HG03558 (cell line): Measurements from ENCODE around the gene TMEM62.

Experiments
- ATAC-seq: cut with Tn5 transposase; IDR thresholded peaks from one replicate; pipeline ENCODE4 v1.9.1; 2021; ENCODE audit warnings: moderate number of reproducible peaks; ENCODE audit not compliant: unreplicated experiment; ENCODE audit errors: extremely low read depth

The TMEM62 gene

GRCh38 chr15:43133430-43134156 is at the start of gene TMEM62:
TMEM62 (plus strand) TSS chr15:43133586; CDS start chr15:43133803, 217 bp downstream.
- ATAC-seq: peak; percentile 58

DNA sequence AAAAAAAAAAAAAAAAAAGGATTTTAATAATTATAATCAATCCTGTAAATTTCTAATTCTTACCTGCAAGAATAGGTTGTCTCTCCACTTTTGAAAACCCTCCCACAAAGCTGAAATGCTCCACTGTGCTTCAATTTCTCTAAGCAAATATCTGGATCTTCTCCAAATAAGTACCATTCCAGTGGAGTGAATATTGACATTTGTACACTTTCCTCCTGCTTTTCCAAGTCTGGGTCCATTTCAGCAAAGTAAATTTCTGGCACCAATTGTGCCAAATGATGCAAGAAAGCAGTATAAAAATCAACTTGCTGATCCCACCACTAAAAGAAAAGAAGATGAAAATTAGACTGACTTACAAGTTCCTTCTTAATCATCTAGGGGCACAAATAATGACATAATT is 47.5 kb upstream of the TMEM62 start:
- ATAC-seq: no peak

DNA sequence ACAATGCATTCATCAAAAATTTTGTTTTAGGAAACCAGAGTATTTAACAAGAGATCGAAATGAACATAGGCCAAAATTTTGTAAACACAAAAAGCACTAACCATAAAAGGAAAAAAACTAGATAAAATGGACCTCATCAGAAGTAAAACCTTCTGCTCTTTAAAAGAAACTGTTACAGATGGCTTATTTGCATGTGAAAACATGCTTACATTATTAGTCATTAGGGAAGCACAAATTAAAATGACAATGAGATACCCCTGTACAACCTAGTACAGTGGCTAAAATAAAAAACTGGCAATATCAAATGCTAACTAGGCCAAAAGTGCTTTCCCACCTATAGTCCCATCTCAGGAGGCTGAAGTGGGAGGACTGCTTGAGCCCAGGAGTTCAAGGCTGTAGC is 46.8 kb upstream of the TMEM62 start:
- no peak for ATAC-seq

GRCh38 chr15:43091859-43092258 is 41.5 kb upstream of the TMEM62 start:
- ATAC-seq: no peak

DNA sequence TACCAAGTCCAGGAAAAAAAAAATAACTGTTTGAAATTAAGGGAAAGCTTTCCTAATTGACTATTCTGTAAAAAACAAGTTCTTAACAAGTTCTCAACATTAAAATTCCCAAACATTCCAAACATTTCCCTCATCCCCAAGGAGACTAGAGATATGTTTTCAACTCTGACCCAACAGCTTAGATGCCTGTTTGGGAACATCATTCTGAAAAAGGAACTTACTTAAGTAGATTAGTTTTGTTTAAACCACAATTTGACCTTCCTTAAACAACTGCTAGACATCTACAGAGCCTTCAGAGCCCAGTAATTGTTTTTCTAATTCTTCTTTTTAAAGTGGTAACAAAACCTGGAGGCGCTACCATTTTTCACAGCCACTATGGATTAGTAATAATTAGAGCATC is 40.4 kb upstream of the TMEM62 start:
- no peak for ATAC-seq

GRCh38 chr15:43094416-43095030 is 38.9 kb upstream of the TMEM62 start:
- ATAC-seq: no peak

DNA sequence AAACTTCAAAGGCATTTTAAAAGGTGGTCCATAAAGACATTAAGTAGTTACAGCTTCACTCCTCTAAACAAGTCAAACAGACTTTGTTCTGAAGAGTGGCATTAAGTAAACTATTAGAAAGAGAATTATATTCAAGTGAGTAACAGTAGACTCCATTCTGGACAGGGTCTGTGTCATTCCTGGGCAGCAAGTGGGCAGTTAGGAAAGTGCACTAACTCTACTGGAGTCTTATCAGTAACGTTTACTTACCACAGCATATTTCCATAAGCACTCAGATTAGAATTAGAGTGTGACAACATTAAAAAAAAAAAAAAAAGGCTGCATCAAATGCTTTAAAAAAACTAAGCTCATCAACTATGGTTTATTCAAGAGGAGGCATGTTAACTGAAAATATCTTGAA is 38.1 kb upstream of the TMEM62 start:
- no peak for ATAC-seq

DNA sequence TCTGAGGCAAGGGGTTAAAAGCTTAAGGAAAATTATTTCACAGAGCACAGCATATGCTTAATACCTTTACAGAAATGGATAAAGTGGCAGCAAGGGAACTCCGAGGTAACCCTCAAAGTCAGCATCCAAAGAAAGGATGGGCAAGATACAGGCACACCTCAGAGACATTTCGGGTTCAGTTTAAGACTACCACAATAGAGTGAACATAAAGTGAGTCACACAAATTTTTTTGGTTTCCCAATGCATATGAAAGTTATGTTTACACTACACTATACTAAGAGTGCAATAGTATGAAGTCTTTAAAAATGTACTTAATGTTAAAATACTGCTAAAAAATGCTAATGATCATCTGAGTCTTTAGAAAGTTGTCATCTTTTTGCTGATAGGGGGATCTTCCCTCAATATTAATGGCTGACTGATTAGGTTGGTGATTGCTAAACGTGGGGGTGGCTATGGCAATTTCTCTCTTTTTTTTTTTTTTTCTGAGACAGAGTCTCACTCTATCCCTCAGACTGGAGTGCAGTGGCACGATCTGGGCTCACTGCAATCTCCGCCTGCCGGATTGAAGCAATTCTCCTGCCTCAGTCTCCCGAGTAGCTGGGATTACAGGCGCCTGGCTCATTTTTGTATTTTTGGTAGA is 37.6 kb upstream of the TMEM62 start:
- no peak for ATAC-seq

DNA sequence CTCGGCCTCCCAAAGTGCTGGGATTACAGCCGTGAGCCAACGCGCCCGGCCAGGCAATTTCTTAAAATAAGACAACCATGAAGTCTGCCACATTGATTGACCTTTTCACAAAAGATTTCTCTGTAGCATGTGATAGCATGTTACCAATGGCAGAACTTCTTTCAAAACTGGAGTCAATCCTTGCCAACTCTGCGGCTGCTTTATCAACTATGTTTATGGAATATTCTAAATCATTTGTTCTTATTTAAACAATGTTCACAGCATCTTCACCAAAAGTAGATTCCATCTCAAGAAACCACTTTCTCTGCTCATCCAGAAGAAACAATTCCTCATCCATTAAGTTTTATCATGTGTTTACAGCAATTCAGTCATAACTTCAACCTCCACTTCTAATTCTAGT is 37.0 kb upstream of the TMEM62 start:
- no peak for ATAC-seq

GRCh38 chr15:43099105-43099845 is 34.1 kb upstream of the TMEM62 start:
- no peak for ATAC-seq

- ATAC-seq: no peak
Observed at GRCh38 chr15:43100971-43101370, 32.4 kb upstream of the TMEM62 start.

GRCh38 chr15:43102187-43102586 is 31.2 kb upstream of the TMEM62 start:
- ATAC-seq: no peak

DNA sequence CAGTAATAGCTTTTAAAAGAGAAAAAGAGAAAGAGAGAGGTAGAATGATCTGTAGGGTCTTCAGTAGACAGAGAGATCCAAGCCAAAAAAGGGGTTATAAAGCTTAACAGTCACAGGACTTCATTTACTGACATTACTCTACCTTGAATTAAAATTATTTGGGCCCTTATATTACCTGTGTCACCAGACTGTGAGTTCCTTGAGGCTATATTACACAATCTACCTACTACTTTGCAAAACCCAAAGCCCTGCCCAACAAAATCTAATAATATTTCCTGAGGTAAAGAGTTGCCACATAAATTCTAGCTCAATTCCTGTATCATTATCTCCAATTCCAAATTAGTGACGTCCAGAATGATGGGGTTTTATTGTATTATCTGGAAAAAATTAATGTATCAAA is 29.5 kb upstream of the TMEM62 start:
- ATAC-seq: no peak

GRCh38 chr15:43104426-43104825 is 29.0 kb upstream of the TMEM62 start:
- ATAC-seq: no peak

DNA sequence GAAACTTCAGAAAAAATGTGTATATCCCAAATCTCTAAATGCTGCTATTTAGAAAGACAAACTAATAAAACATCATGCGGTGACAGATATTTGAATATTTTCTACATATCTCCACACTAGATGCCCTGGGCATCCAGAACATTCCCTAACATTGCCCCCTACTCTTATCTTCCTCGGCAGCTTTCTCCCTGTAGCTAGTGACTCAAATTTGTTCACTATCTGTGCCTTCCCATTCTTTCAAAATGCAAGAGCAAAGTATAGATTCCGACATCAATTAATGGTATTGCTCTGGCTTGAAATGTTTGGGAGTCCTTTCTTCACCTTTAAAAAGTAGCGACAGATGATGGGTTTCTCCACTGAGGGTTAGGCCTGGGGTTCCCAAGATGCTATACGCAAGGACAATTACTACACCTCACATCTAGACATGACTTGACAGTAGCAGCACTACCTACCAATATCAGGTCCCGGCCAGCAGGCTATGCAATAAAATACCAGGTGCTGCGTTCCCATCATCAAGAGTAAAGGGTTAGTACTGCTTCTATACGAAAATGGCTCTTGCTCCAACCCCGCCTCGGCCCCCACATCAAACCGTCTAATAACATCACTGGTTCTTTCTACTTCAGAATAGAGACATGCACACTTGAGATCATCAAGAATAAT is 28.2 kb upstream of the TMEM62 start:
- ATAC-seq: no peak

DNA sequence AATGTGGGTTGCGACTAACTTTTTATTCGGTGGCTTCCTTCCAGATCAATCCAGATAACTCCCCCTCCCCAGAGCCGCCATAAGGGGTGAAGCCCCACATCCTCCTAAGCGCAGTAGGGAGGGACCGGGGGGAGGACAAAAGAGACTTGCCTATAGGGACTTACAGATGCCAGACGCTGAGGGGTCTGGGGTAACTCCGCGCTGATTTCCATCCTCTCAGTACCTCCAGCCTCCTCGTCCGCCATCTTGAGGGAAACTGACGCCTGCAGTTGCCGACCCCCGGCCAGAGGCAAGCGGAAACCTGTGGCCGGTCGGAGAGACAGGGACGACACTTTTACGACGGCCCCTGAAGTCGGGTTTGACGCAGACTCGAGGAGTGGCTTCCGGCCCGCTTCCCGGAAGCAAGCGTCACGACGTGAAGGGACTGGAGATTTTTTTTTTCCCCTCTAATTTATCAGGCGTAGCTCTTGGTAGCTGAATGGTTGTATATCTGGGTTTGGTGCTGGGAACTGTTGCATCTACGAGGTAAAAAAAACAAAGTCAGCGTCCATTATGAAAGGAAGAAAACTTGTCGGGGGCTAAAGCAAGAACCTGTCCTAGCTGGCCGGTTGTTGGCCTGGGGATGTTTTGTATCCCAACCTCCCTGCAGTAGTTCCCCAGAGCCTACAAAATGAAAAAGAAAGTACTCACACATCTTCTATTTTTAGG is 27.5 kb upstream of the TMEM62 start, which contains the start of gene UBR1:
Gene UBR1 (minus strand): TSS at position 261 of the 708 bp plus-strand sequence. CDS start 16 bp downstream, at position 245.
- peak; percentile 44 for ATAC-seq

GRCh38 chr15:43106486-43106829 is 26.9 kb upstream of the TMEM62 start:
- ATAC-seq: no peak

GRCh38 chr15:43107751-43108150 is 25.6 kb upstream of the TMEM62 start:
- no peak for ATAC-seq

DNA sequence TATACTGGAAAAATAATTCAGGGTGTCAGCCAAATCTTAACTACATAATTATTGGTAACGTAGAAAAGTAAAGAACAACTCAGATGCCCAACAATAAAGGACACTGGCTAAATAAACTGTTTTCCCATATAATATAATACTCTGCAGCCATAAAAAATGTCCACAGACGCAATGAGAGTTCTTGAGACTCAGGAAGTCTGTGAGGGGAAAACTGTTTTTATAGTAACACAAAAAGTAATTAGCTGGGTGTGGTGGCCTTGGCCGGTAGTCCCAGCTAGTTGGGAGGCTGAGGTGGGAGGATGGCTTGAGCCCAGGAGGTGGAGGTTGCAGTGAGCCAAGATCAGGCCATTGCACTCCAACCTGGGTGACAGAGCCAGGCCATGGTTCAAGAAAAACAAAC is 22.0 kb upstream of the TMEM62 start:
- ATAC-seq: no peak

DNA sequence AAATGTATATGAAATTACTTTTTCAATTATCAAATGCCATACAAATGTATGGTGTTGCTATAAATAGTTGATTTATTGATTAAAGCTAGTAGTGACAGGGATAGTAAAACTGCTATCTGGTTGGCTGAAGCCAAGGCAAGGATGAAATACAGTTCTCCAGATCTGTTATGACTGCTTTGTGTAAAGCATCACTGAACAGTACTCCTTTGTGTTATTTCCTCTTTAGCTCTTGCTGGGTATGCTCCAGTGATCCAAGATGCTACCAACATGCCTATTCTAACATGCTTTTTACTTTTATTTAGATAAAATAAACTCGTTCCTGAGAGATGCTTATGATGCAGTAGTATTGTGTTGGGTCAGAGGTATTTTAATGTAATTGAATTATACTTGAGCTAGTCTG is 15.1 kb upstream of the TMEM62 start:
- ATAC-seq: no peak
